H1 (cell line): ENCODE results near the gene TLK1. TPM values are rescaled to one million over a fixed set of nuclear protein-coding genes. Genes with fewer than 3 reads are reported as not detected.

Experiments used
- CTCF ChIA-PET: fragments of 300-600 bp; sonication (Branson Sonifier 250); formaldehyde crosslinking; loops from one replicate; lab custom pipeline; 2021; ENCODE audit not compliant: partially characterized antibody; lab: Charles Lee
- POLR2A ChIA-PET: fragments of 300-600 bp; sonication (Branson Sonifier 250); formaldehyde crosslinking; loops from one replicate; lab custom pipeline; 2021; ENCODE audit warnings: inconsistent platforms; ENCODE audit not compliant: partially characterized antibody; lab: Charles Lee
- DNase-seq, 2 experiments: peaks; one replicate each; pipeline versions ENCODE4 v3.0.0 to v3.0.0-alpha.2; 2010 to 2022; ENCODE audit warnings: low spot score in 2 of 2, low read depth in 1 of 2, mixed read lengths in 1 of 2
- FAIRE-seq: peaks from 2 replicates; lab custom pipeline; 2011; peaks lifted over from hg19 to GRCh38; lab: Jason Lieb, UNC
- H2AFZ ChIP-seq: 2 replicates; pipeline ENCODE4 v1.8.1; 2012; ENCODE audit warnings: low read length, inconsistent platforms
- H2AK5ac ChIP-seq: 2 replicates; pipeline ENCODE4 v1.6.1; 2013; ENCODE audit warnings: low read depth, low read length
- H2BK120ac ChIP-seq: replicated peaks from 2 replicates; pipeline ENCODE3; 2013; ENCODE audit warnings: low read depth, low read length, inconsistent platforms
- H2BK12ac ChIP-seq: 2 replicates; pipeline ENCODE4 v1.6.1; 2013; ENCODE audit warnings: low read depth, low read length
- H2BK15ac ChIP-seq: 2 replicates; pipeline ENCODE4 v1.6.1; 2013; ENCODE audit warnings: low read length
- H2BK20ac ChIP-seq: 2 replicates; pipeline ENCODE4 v1.6.1; 2013; ENCODE audit warnings: low read length
- H2BK5ac ChIP-seq: 2 replicates; pipeline ENCODE4 v1.6.1; 2013; ENCODE audit warnings: low read depth, low read length
- H3K14ac ChIP-seq: 2 replicates; pipeline ENCODE4 v1.6.1; 2013; ENCODE audit warnings: inconsistent platforms; ENCODE audit not compliant: insufficient read length
- H3K18ac ChIP-seq: 2 replicates; pipeline ENCODE4 v1.6.1; 2013; ENCODE audit warnings: low read length; ENCODE audit errors: extremely low read depth
- H3K23ac ChIP-seq: 2 replicates; pipeline ENCODE4 v1.6.1; 2013; ENCODE audit warnings: inconsistent platforms; ENCODE audit not compliant: insufficient read length
- H3K23me2 ChIP-seq: 2 replicates; pipeline ENCODE4 v1.6.1; 2013; ENCODE audit warnings: low read depth, low read length
- H3K27ac ChIP-seq: 2 replicates; pipeline ENCODE4 v1.6.1; 2011; ENCODE audit warnings: low read depth, low read length, inconsistent platforms
- H3K27me3 ChIP-seq, 4 experiments: replicated peaks in 1 of 4; 1 replicate in 1 of 4; 2 replicates in 3 of 4; pipeline versions ENCODE4 v1.6.1 to v1.8.1; 2011 to 2013; ENCODE audit warnings: low read length in 3 of 4, mild to moderate bottlenecking in 3 of 4, inconsistent platforms in 2 of 4, mixed read lengths in 2 of 4, moderate library complexity in 1 of 4; ENCODE audit not compliant: control insufficient read depth in 3 of 4, insufficient read depth in 3 of 4; ENCODE audit errors: extremely low read depth in 1 of 4
- H3K36me3 ChIP-seq, 4 experiments: 2 replicates each; pipeline versions ENCODE4 v1.6.1 to v1.8.1; 2011 to 2013; ENCODE audit warnings: mild to moderate bottlenecking in 4 of 4, low read length in 3 of 4, moderate library complexity in 2 of 4, control low read depth in 1 of 4, inconsistent platforms in 1 of 4; ENCODE audit not compliant: insufficient read depth in 4 of 4, control insufficient read depth in 2 of 4
- H3K4ac ChIP-seq: replicated peaks from 2 replicates; pipeline ENCODE3; 2013; ENCODE audit warnings: low read length, low read depth, mixed read lengths, inconsistent platforms; ENCODE audit not compliant: insufficient read length
- H3K4me1 ChIP-seq, 4 experiments: replicated peaks in 1 of 4; 1 replicate in 1 of 4; 2 replicates in 3 of 4; pipeline versions ENCODE4 v1.6.1 to v1.8.1; 2011 to 2013; ENCODE audit warnings: low read length in 3 of 4, inconsistent platforms in 2 of 4, mixed read lengths in 1 of 4; ENCODE audit not compliant: insufficient read depth in 4 of 4, control insufficient read depth in 3 of 4
- H3K4me2 ChIP-seq, 2 experiments: 2 replicates each; pipeline versions ENCODE4 v1.6.1 to v1.8.1; 2011 to 2013; ENCODE audit warnings: low read depth in 2 of 2, low read length in 2 of 2, control low read depth in 1 of 2, inconsistent platforms in 1 of 2, mild to moderate bottlenecking in 1 of 2; ENCODE audit not compliant: insufficient read depth in 1 of 2
- H3K4me3 ChIP-seq, 4 experiments: fragments of 200-600, 300-600 bp in 1 of 4; sonication (generic), shearing (Covaris generic), sonication (Bioruptor Twin) in 1 of 4; 2 replicates each; pipeline versions ENCODE4 v1.5.1 to v1.8.1; 2011 to 2016; ENCODE audit warnings: low read length in 4 of 4, low read depth in 3 of 4, control low read depth in 2 of 4, inconsistent platforms in 2 of 4, mild to moderate bottlenecking in 2 of 4, mixed read lengths in 1 of 4, moderate library complexity in 1 of 4; ENCODE audit not compliant: insufficient read depth in 2 of 4; ENCODE audit errors: extremely low read depth in 1 of 4
- H3K56ac ChIP-seq: replicated peaks from 2 replicates; pipeline ENCODE3; 2013; ENCODE audit warnings: low read depth, mild to moderate bottlenecking, mixed read lengths, low read length, inconsistent platforms; ENCODE audit not compliant: insufficient read length
- H3K79me1 ChIP-seq: 2 replicates; pipeline ENCODE4 v1.6.1; 2013; ENCODE audit warnings: low read depth, low read length, control low read depth
- H3K79me2 ChIP-seq, 2 experiments: 2 replicates each; pipeline versions ENCODE4 v1.6.1 to v1.8.1; 2012 to 2013; ENCODE audit warnings: low read length in 2 of 2, mild to moderate bottlenecking in 2 of 2, inconsistent platforms in 1 of 2; ENCODE audit not compliant: insufficient read depth in 2 of 2, control insufficient read depth in 1 of 2
- H3K9ac ChIP-seq, 4 experiments: replicated peaks in 1 of 4; 1 replicate in 1 of 4; 2 replicates in 3 of 4; pipeline versions ENCODE4 v1.6.1 to v1.8.1; 2011 to 2013; ENCODE audit warnings: low read depth in 3 of 4, low read length in 3 of 4, control low read depth in 2 of 4, mild to moderate bottlenecking in 2 of 4, moderate library complexity in 2 of 4, inconsistent platforms in 1 of 4; ENCODE audit errors: extremely low read depth in 1 of 4
- H3K9me3 ChIP-seq, 2 experiments: 2 replicates each; pipeline versions ENCODE4 v1.6.1 to v1.8.1; 2012 to 2013; ENCODE audit warnings: mild to moderate bottlenecking in 2 of 2, moderate library complexity in 2 of 2, control low read depth in 1 of 2, inconsistent platforms in 1 of 2, low read depth in 1 of 2, low read length in 1 of 2, mixed read lengths in 1 of 2; ENCODE audit not compliant: insufficient read depth in 2 of 2
- H4K20me1 ChIP-seq, 2 experiments: replicated peaks in 1 of 2; 2 replicates each; pipeline versions ENCODE3 to v1.8.1; 2011 to 2013; ENCODE audit warnings: inconsistent platforms in 2 of 2, low read length in 2 of 2, mild to moderate bottlenecking in 1 of 2; ENCODE audit not compliant: insufficient read depth in 2 of 2, control insufficient read depth in 1 of 2
- H4K5ac ChIP-seq: 2 replicates; pipeline ENCODE4 v1.6.1; 2013; ENCODE audit warnings: low read length, low read depth, mixed read lengths, inconsistent platforms; ENCODE audit not compliant: insufficient read length
- H4K8ac ChIP-seq: 2 replicates; pipeline ENCODE4 v1.8.0; 2013; ENCODE audit warnings: mild to moderate bottlenecking, moderate library complexity, low read length, inconsistent platforms; ENCODE audit not compliant: insufficient read depth; ENCODE audit errors: extremely low read depth
- H4K91ac ChIP-seq: replicated peaks from 2 replicates; pipeline ENCODE3; 2013; ENCODE audit warnings: low read length, mixed read lengths, inconsistent platforms; ENCODE audit not compliant: insufficient read length
- BACH1 ChIP-seq: IDR thresholded peaks from 2 replicates; pipeline ENCODE4 v1.6.1; 2012; ENCODE audit warnings: low read length, improper control_type of control experiment
- BRCA1 ChIP-seq: IDR thresholded peaks from 2 replicates; pipeline ENCODE4 v1.6.1; 2012; ENCODE audit warnings: low read depth, low read length, improper control_type of control experiment
- JUN ChIP-seq: IDR thresholded peaks from 2 replicates; pipeline ENCODE4 v1.6.1; 2011; ENCODE audit warnings: low read depth, mild to moderate bottlenecking, improper control_type of control experiment, low read length
- TAF1 ChIP-seq: IDR thresholded peaks from 2 replicates; pipeline ENCODE4 v1.6.1; 2011; ENCODE audit warnings: mild to moderate bottlenecking, low read depth, low read length
- TAF7 ChIP-seq: optimal IDR thresholded peaks from 2 replicates; pipeline ENCODE3; 2011; ENCODE audit warnings: low read depth, mild to moderate bottlenecking, inconsistent platforms, low read length, moderate library complexity, borderline replicate concordance
- whole genome bisulfite sequencing, 2 experiments: shearing (Covaris generic) in 1 of 2; methylation state at CpG; one replicate each; pipeline versions ENCODE4 v1.1.6 to v1.1.7; 2013 to 2015; ENCODE audit warnings: low lambda C conversion rate in 2 of 2, mixed read lengths in 2 of 2, inconsistent platforms in 1 of 2, low coverage in 1 of 2, missing lambda C conversion rate in 1 of 2; ENCODE audit not compliant: insufficient replicate concordance in 2 of 2, insufficient coverage in 1 of 2, insufficient read length in 1 of 2; ENCODE audit errors: extremely low coverage in 1 of 2, missing lambda C conversion rate in 1 of 2; 5-methylcytosine and 5-hydroxymethylcytosine counted together
- polyA plus RNA-seq, 7 experiments: library from polyadenylated mRNA; depleted of rRNA in 3 of 7; stranded (reverse) in 5 of 7; unstranded in 2 of 7; fragments of >200 nt in 5 of 7; fragments of 200-250 nt in 2 of 7; gene quantifications; 1 replicate in 5 of 7; 2 replicates in 1 of 7; 4 replicates in 1 of 7; pipeline versions ENCODE4 v1.2.1 to v1.2.3, GENCODE V29; 2011 to 2013; ENCODE audit warnings: missing spikeins in 2 of 7, mixed read lengths in 2 of 7
- total RNA-seq: library from RNA; stranded (reverse); fragmentation: NEBNext Ultra II Directional; extraction: Animal tissue kit (Norgen Biotek cat#: 25700); gene quantifications from 2 replicates; pipeline ENCODE4 v1.2.1, GENCODE V29; 2021

TLK1 gene
- total and polyA plus RNA-seq, 2 of the 8 experiments (the other 6 are each of a cell fraction or from before 2014, with no cell fraction given) = 11.2 to 102 TPM

DNA sequence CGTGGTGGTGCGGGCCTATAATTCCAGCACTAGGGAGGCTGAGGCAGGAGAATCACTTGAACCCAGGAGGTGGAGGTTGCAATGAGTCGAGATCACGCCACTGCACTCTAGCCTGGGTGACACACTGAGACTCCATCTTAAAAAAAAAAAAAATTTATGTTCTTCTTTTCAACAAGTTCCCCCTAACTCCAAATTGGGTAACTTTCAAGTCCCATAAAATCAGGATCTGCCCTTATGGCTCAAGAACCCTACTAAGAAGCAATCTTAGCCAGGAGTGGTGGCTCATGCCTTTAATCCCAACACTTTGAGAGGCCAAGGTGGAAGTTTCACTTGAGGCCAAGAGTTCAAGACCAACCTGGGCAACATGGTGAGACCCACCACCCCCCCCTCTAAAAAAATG, 30.3 kb upstream of the TLK1 start:
- DNase-seq = no peak

More for the DNA sequence above, 30.3 kb upstream of the TLK1 start:
- POLR2A ChIA-PET = no interaction called here
- Histone ChIP-seq H2AK5ac (no peak overlapping the region), H2BK15ac (no peak overlapping the region), H2BK120ac (no peak overlapping the region), H4K20me1 (no peaks in the 10 kb centered on the region), H3K27ac (no peak overlapping the region), H3K23ac (no peak overlapping the region), H3K9ac (no peak overlapping the region), H3K4me2 (no peak overlapping the region), H3K27me3 (no peaks in the 10 kb centered on the region), H2AFZ (no peak overlapping the region), H3K79me2 (no peaks in the 10 kb centered on the region), H4K8ac (no peak overlapping the region), H4K91ac (no peak overlapping the region), H3K56ac (no peak overlapping the region), H3K4ac (no peak overlapping the region), H3K14ac (no peak overlapping the region), H2BK20ac (no peak overlapping the region), H2BK12ac (no peak overlapping the region), H3K4me1 (no peaks in the 10 kb centered on the region), H4K5ac (no peak overlapping the region), H3K79me1 (no peaks in the 10 kb centered on the region), H3K36me3 (no peaks in the 10 kb centered on the region), H2BK5ac (no peak overlapping the region), H3K18ac (no peak overlapping the region), H3K4me3 (no peak overlapping the region), H3K9me3 (no peaks in the 10 kb centered on the region), H3K23me2 (no peaks in the 10 kb centered on the region)
- no peak for FAIRE-seq
- WGBS, 2 experiments = 94% methylated on average over 4 of the region's 4 CpGs; no CpG with 5 or more reads in 1 of the 2 experiments
- CTCF ChIA-PET = no interaction called here
- TF ChIP-seq JUN (no peak), BACH1 (no peak), TAF7 (no peak), TAF1 (no peak), BRCA1 (no peak)
